Stimulated activated naive CD8-positive, alpha-beta T cell treated with anti-CD3 and anti-CD28 coated beads, Interleukin-15, Interleukin-2, amounts not matched to agents 100 ng/mL and 50 ng/mL, for 24 hours (primary cell): ENCODE measurements around the gene ARVCF.

ENCODE experiments used
- H3K27ac Mint-ChIP-seq: one replicate; pipeline ENCODE4 v1.8.0; 2021; ENCODE audit warnings: mild to moderate bottlenecking, mixed read lengths
- H3K27me3 Mint-ChIP-seq: one replicate; pipeline ENCODE4 v1.8.0; 2021; ENCODE audit warnings: mixed read lengths
- H3K36me3 Mint-ChIP-seq: one replicate; pipeline ENCODE4 v1.8.0; 2021; ENCODE audit warnings: low read depth, mixed read lengths
- H3K4me1 Mint-ChIP-seq: one replicate; pipeline ENCODE4 v1.8.0; 2021; ENCODE audit warnings: low read depth, mixed read lengths
- H3K4me3 Mint-ChIP-seq: one replicate; pipeline ENCODE4 v1.8.0; 2021; ENCODE audit warnings: mild to moderate bottlenecking, mixed read lengths
- H3K9me3 Mint-ChIP-seq: one replicate; pipeline ENCODE4 v1.8.0; 2021; ENCODE audit warnings: mixed read lengths

Gene ARVCF

DNA sequence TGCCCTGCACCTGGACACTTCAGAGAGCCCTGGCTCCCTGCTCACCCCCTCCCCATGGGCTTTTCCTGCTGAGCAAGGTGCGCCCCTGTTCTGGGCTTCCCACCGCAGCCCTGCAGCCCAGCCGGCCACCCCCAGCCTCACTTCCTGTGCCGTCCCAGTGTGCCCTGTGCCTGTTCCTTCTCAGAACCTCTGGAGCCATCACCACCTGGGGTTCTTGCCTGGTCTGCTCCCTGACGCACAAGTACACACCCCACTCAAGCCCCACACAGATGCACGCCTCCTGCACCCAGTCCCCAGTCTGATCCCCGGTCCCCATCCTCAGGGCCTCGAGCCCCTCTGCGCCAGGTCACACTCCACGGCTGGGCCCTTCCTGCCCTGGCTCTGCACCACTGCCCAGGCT is 39.5 kb upstream of the ARVCF start:
- Mint-ChIP-seq H3K4me1 (peaks cover 13% of the 10 kb centered on the region), H3K27ac (no peak overlapping the region), H3K9me3 (no peaks in the 10 kb centered on the region), H3K36me3 (peaks cover 17% of the 10 kb centered on the region), H3K4me3 (no peak overlapping the region), H3K27me3 (no peaks in the 10 kb centered on the region)

GRCh38 chr22:20055654-20056053 is 39.0 kb upstream of the ARVCF start:
- H3K36me3 Mint-ChIP-seq, result peaks cover 17% of the 10 kb centered on the region
- peaks cover 13% of the 10 kb centered on the region for H3K4me1 Mint-ChIP-seq

DNA sequence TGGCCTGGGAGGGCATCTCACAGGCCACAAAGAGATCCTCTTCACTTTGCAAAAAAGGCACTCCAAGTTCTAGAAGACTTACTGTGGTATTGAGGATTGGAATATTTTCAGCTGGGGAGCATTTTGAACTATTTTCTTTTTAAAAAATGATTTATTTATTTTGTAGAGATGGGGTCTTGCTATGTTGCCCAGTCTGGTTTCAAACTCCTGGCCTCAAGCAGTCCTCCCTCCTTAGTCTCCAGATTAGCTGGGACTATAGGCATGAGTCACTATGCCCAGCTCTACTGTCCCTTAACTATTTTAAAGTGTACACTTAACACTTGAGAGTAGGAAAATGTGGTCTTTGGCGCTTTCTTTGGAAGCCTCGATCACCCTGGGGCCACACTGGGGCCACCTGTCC is 38.5 kb upstream of the ARVCF start:
- no peak overlapping the region for H3K27ac Mint-ChIP-seq
- H3K4me3 Mint-ChIP-seq, result no peak overlapping the region
- no peaks in the 10 kb centered on the region for H3K9me3 Mint-ChIP-seq
- peaks cover 13% of the 10 kb centered on the region for H3K4me1 Mint-ChIP-seq
- peaks cover 17% of the 10 kb centered on the region for H3K36me3 Mint-ChIP-seq
- H3K27me3 Mint-ChIP-seq, result no peaks in the 10 kb centered on the region

More at GRCh38 chr22:20055654-20056053, 39.0 kb upstream of the ARVCF start:
- H3K4me3 Mint-ChIP-seq, result no peak overlapping the region
- H3K27ac Mint-ChIP-seq, result no peak overlapping the region
- H3K27me3 Mint-ChIP-seq, result no peaks in the 10 kb centered on the region
- H3K9me3 Mint-ChIP-seq, result no peaks in the 10 kb centered on the region

GRCh38 chr22:20054485-20054884 is 37.9 kb upstream of the ARVCF start:
- Mint-ChIP-seq H3K27ac (no peak overlapping the region), H3K9me3 (no peaks in the 10 kb centered on the region), H3K27me3 (no peaks in the 10 kb centered on the region), H3K36me3 (peaks cover 20% of the 10 kb centered on the region), H3K4me3 (no peak overlapping the region), H3K4me1 (peaks cover 10% of the 10 kb centered on the region)

- no peaks in the 10 kb centered on the region for H3K9me3 Mint-ChIP-seq
- H3K27me3 Mint-ChIP-seq, result no peaks in the 10 kb centered on the region
- H3K4me3 Mint-ChIP-seq, result no peak overlapping the region
- H3K4me1 Mint-ChIP-seq, result peaks cover 5% of the 10 kb centered on the region
- no peak overlapping the region for H3K27ac Mint-ChIP-seq
- H3K36me3 Mint-ChIP-seq, result peaks cover 23% of the 10 kb centered on the region
Observed at GRCh38 chr22:20054034-20054427, 37.4 kb upstream of the ARVCF start.

GRCh38 chr22:20053407-20054033 is 36.9 kb upstream of the ARVCF start:
- Mint-ChIP-seq H3K27me3 (no peaks in the 10 kb centered on the region), H3K4me3 (no peak overlapping the region), H3K36me3 (peaks cover 29% of the 10 kb centered on the region), H3K27ac (no peak overlapping the region), H3K9me3 (no peaks in the 10 kb centered on the region), H3K4me1 (peaks cover under 1% of the 10 kb centered on the region)

- H3K36me3 Mint-ChIP-seq, result peaks cover 32% of the 10 kb centered on the region
- no peak overlapping the region for H3K4me3 Mint-ChIP-seq
- H3K27ac Mint-ChIP-seq, result no peak overlapping the region
- no peaks in the 10 kb centered on the region for H3K27me3 Mint-ChIP-seq
- H3K4me1 Mint-ChIP-seq, result peaks cover 7% of the 10 kb centered on the region
- no peaks in the 10 kb centered on the region for H3K9me3 Mint-ChIP-seq
Observed at GRCh38 chr22:20052309-20053259, 36.0 kb upstream of the ARVCF start.

DNA sequence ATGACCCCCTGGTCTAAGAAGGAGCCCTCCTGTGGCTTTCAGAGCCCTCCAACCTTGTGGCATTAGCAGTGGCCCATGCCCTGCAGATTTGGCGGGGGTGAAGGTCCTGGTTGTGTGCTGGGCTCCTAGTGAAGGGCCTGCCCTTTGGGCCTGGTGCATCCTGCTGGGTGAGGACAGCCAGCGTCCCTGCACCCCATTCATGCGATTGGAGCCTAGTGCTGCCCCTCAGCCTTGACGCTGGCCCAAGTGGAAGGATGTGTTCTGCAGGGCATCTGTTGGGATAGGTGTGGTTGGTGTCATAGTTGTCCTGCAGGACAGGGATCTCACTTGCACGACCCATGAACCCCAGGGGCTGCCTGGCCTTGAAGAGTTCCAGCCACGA is 35.3 kb upstream of the ARVCF start:
- no peak overlapping the region for H3K27ac Mint-ChIP-seq
- H3K36me3 Mint-ChIP-seq, result peaks cover 37% of the 10 kb centered on the region
- no peaks in the 10 kb centered on the region for H3K27me3 Mint-ChIP-seq
- peaks cover 7% of the 10 kb centered on the region for H3K4me1 Mint-ChIP-seq
- no peak overlapping the region for H3K4me3 Mint-ChIP-seq
- no peaks in the 10 kb centered on the region for H3K9me3 Mint-ChIP-seq

- no peak overlapping the region for H3K4me3 Mint-ChIP-seq
- H3K27me3 Mint-ChIP-seq, result no peaks in the 10 kb centered on the region
- H3K4me1 Mint-ChIP-seq, result peaks cover 7% of the 10 kb centered on the region
- H3K27ac Mint-ChIP-seq, result no peak overlapping the region
- peaks cover 37% of the 10 kb centered on the region for H3K36me3 Mint-ChIP-seq
- H3K9me3 Mint-ChIP-seq, result no peaks in the 10 kb centered on the region
Observed at GRCh38 chr22:20046730-20047129, 30.1 kb upstream of the ARVCF start.

DNA sequence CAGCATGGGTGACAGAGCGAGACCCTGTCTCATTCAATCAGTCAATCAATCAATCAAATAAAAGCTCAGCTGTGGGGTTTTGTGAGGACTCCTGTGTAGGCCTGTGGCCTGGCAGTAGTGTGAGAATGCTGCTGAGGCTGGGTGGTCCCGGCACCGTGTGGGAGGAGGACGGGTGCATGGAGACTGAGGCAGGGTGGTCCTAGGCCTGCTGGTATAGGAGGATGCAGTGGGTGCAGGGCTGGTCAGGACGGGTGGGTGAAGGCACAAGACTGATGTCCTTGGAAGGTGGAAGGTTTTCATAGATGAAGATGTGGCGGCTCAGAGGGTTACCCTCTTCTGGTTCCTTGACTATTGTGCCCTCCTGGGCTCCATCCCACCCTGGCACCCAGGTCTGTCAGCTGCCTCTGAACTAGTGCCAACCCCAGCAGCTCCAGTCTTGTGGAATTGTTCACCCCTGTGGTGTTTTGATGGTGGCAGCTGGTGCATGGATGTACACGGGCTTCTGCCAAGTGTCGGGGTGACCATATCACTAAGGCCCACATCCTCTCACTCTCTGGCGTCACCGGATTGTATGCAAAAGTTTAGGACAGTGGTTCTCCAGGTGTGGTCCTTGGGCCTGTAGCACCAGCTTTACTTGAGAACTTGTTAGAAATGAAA is 28.0 kb upstream of the ARVCF start:
- no peak overlapping the region for H3K27ac Mint-ChIP-seq
- H3K27me3 Mint-ChIP-seq, result no peaks in the 10 kb centered on the region
- H3K4me3 Mint-ChIP-seq, result no peak overlapping the region
- H3K4me1 Mint-ChIP-seq, result peaks cover 7% of the 10 kb centered on the region
- no peaks in the 10 kb centered on the region for H3K9me3 Mint-ChIP-seq
- H3K36me3 Mint-ChIP-seq, result peaks cover 39% of the 10 kb centered on the region

GRCh38 chr22:20043997-20044342 is 27.3 kb upstream of the ARVCF start:
- peaks cover 7% of the 10 kb centered on the region for H3K4me1 Mint-ChIP-seq
- no peaks in the 10 kb centered on the region for H3K27me3 Mint-ChIP-seq
- H3K36me3 Mint-ChIP-seq, result peaks cover 36% of the 10 kb centered on the region
- no peak overlapping the region for H3K27ac Mint-ChIP-seq
- H3K4me3 Mint-ChIP-seq, result no peak overlapping the region
- no peaks in the 10 kb centered on the region for H3K9me3 Mint-ChIP-seq

- H3K36me3 Mint-ChIP-seq, result peaks cover 29% of the 10 kb centered on the region
- H3K4me1 Mint-ChIP-seq, result peaks cover 4% of the 10 kb centered on the region
- H3K27ac Mint-ChIP-seq, result no peak overlapping the region
- H3K9me3 Mint-ChIP-seq, result no peaks in the 10 kb centered on the region
- no peak overlapping the region for H3K4me3 Mint-ChIP-seq
- no peaks in the 10 kb centered on the region for H3K27me3 Mint-ChIP-seq
Observed at GRCh38 chr22:20043057-20043996, 26.7 kb upstream of the ARVCF start.

DNA sequence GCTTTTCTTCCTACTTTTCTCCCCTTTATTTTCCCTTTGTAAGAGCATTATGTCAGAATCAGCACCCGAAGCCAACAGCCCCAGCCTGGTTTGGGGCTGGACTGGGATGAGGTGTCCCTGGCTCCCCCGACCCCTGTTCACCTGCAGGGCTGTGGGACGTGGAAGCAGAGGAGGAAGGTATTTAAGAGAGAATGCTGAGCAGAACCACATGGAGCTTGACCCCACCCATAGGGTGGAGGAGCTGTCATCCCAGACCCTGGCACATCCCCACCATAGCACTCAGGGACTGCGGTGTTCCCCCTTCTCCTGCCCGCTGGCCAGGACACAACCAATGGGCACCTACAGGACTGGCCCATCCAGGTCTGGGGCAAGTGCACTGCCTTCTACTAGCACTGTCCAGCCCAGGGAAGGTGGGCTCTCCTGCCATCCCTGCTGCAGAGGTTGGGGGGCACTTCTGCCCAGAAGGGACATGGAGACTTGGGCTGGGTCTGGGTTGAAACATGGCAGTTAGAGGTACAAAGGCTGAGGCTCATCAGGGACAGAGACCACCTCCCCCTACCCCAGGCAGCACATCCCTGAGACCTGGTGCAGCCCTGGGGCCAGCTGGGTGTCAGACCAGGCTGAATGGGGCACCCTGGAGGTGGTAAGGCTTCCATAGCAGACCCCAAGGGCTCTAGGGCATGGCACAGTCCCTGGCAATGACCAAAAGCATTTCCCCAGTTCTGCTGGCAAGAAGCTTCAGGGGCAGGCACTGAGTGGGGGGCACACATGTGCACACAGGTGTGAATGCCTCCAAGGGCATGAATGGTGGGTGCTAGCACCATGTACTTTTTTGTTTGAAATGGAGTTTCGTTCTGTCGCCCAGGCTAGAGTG is 23.9 kb upstream of the ARVCF start:
- H3K27ac Mint-ChIP-seq, result no peak overlapping the region

More for the DNA sequence above, 23.9 kb upstream of the ARVCF start:
- Mint-ChIP-seq H3K9me3 (no peaks in the 10 kb centered on the region), H3K27me3 (no peaks in the 10 kb centered on the region), H3K36me3 (peaks cover 19% of the 10 kb centered on the region), H3K4me3 (no peak overlapping the region), H3K4me1 (peaks cover 4% of the 10 kb centered on the region)
